Right cardiac atrium (tissue), 5 donors: Measurements from ENCODE around the gene TMEM59L. TPM values are rescaled to one million over a fixed set of nuclear protein-coding genes. Genes with fewer than 3 reads are reported as not detected.
A peak's percentile ranks its signal among the peaks of the same experiment; 100 is the strongest.

Source experiments
- ATAC-seq, 2 donors: fragments of 200-7000 bp; cut with Tn5 transposase; one replicate each; pipeline versions ENCODE4 v1.8.0 to v1.9.1; 2020; ENCODE audit warnings: moderate library complexity in 2 of 2, mild to moderate bottlenecking in 1 of 2
- DNase-seq, 3 donors: peaks; one replicate each; pipeline ENCODE4 v3.0.0-alpha.2; 2020
- H3K27ac ChIP-seq: one replicate; pipeline ENCODE4 v1.5.1; 2013; ENCODE audit warnings: mild to moderate bottlenecking, low read length, control low read depth, moderate library complexity
- H3K27me3 ChIP-seq: one replicate; pipeline ENCODE4 v1.6.1; 2013; ENCODE audit not compliant: control insufficient read depth, insufficient read depth
- H3K4me1 ChIP-seq: one replicate; pipeline ENCODE4 v1.6.1; 2013; ENCODE audit warnings: low read length; ENCODE audit not compliant: control insufficient read depth, insufficient read depth
- H3K4me3 ChIP-seq: one replicate; pipeline ENCODE4 v1.5.1; 2013; ENCODE audit warnings: low read length, control low read depth
- H3K9me3 ChIP-seq: one replicate; pipeline ENCODE4 v1.6.1; 2013; ENCODE audit warnings: low read length; ENCODE audit not compliant: control insufficient read depth
- WGBS: extraction: QIAGEN DNeasy Blood & Tissue Kit; methylation state at CpG from one replicate; pipeline ENCODE4 v1.1.7; 2013; 5-methylcytosine and 5-hydroxymethylcytosine counted together
- intact Hi-C, 4 donors: fragments of 100-400 bp; cut with DNase I; formaldehyde crosslinking; loops; one replicate each; pipeline versions ENCODE4 v1.11.0 to v1.14.0; 2022 to 2023
- polyA plus RNA-seq: library from polyadenylated mRNA; stranded (reverse); fragments of 200-250 nt; gene quantifications from one replicate; pipeline ENCODE4 v1.2.3, GENCODE V29; 2013
- total RNA-seq, 4 donors: library from RNA; stranded (reverse); fragmentation: NEBNext Ultra II Directional; extraction: Animal tissue kit (Norgen Biotek cat#: 25700); gene quantifications; one replicate each; pipeline ENCODE4 v1.2.1, GENCODE V29; 2021
- donor health status: healthy with polysubstance abuse.
- donor health status: DM: no; HTN: yes; CAD: no.
- donor health status: DM: no; HTN: no; CAD: no.
- donor health status: DM: no; HTN: yes; CAD: no; lungs with severe emphysema.
- donor health status: DM: yes; HTN: yes; CAD: no.

The TMEM59L gene
- total and polyA plus RNA-seq, 5 donors: 2.2 to 5.9 (median 4.7) TPM

- ATAC-seq (no peak), DNase-seq (no peak)
- H3K27ac ChIP-seq: no peak overlapping the region
- WGBS: 42% methylated on average over 3 of the region's 3 CpGs
- no peak overlapping the region for H3K4me3 ChIP-seq
- intact Hi-C loops: no loop called here
- no peaks in the 10 kb centered on the region for H3K27me3 ChIP-seq
- H3K4me1 ChIP-seq: no peaks in the 10 kb centered on the region
- H3K9me3 ChIP-seq: no peaks in the 10 kb centered on the region
These were observed 2.5 kb upstream of the TMEM59L start for GRCh38 chr19:18610245-18610555.

- H3K27me3 ChIP-seq: no peaks in the 10 kb centered on the region
- H3K9me3 ChIP-seq: no peaks in the 10 kb centered on the region
- H3K4me3 ChIP-seq: no peak overlapping the region
- DNase-seq: no peak
- H3K4me1 ChIP-seq: no peaks in the 10 kb centered on the region
- WGBS: 7% methylated on average over 45 of the region's 45 CpGs
- H3K27ac ChIP-seq: no peak overlapping the region
- no peak for ATAC-seq
- intact Hi-C loops: no loop called here
These were observed 1.9 kb upstream of the TMEM59L start for GRCh38 chr19:18610556-18611326.

- Histone ChIP-seq H3K4me3 (peak overlapping the region; percentile 4), H3K27me3 (no peaks in the 10 kb centered on the region), H3K4me1 (no peaks in the 10 kb centered on the region), H3K9me3 (no peaks in the 10 kb centered on the region), H3K27ac (no peak overlapping the region)
- 3% methylated on average over 62 of the region's 62 CpGs for WGBS
- DNase-seq: no peak
- intact Hi-C loops: no loop called here
- ATAC-seq: no peak
These were observed 1.2 kb upstream of the TMEM59L start for GRCh38 chr19:18611327-18612050.

GRCh38 chr19:18612051-18612771 is 459 bp upstream of the TMEM59L start:
- WGBS: 1% methylated on average over 30 of the region's 30 CpGs
- Histone ChIP-seq H3K4me1 (no peaks in the 10 kb centered on the region), H3K9me3 (no peaks in the 10 kb centered on the region), H3K4me3 (peak overlapping the region; percentile 28), H3K27ac (no peak overlapping the region), H3K27me3 (no peaks in the 10 kb centered on the region)
- intact Hi-C loops: no loop called here
- no peak for ATAC-seq
- no peak for DNase-seq

GRCh38 chr19:18613589-18614234 is 1.0 kb downstream of the TMEM59L start:
- no peaks in the 10 kb centered on the region for H3K9me3 ChIP-seq
- ATAC-seq (no peak), DNase-seq (no peak)
- no peak overlapping the region for H3K4me3 ChIP-seq
- H3K27ac ChIP-seq: no peak overlapping the region
- no peaks in the 10 kb centered on the region for H3K27me3 ChIP-seq
- intact Hi-C loops: no loop called here
- H3K4me1 ChIP-seq: no peaks in the 10 kb centered on the region
- WGBS: 43% methylated on average over 23 of the region's 23 CpGs

GRCh38 chr19:18616023-18616422 is 3.4 kb downstream of the TMEM59L start:
- H3K27ac ChIP-seq: no peak overlapping the region
- intact Hi-C loops: no loop called here
- no peak for ATAC-seq
- WGBS: 96% methylated on average over 3 of the region's 3 CpGs
- no peaks in the 10 kb centered on the region for H3K4me1 ChIP-seq
- no peak overlapping the region for H3K4me3 ChIP-seq
- H3K27me3 ChIP-seq: no peaks in the 10 kb centered on the region
- no peak for DNase-seq
- H3K9me3 ChIP-seq: no peaks in the 10 kb centered on the region

GRCh38 chr19:18617562-18617961 is 4.9 kb downstream of the TMEM59L start:
- Histone ChIP-seq H3K27me3 (no peaks in the 10 kb centered on the region), H3K4me1 (no peaks in the 10 kb centered on the region), H3K27ac (no peak overlapping the region), H3K4me3 (no peak overlapping the region), H3K9me3 (no peaks in the 10 kb centered on the region)
- intact Hi-C loops: no loop called here
- DNase-seq: no peak
- ATAC-seq: no peak

GRCh38 chr19:18618236-18618635 is 5.6 kb downstream of the TMEM59L start:
- no peak overlapping the region for H3K27ac ChIP-seq
- H3K27me3 ChIP-seq: no peaks in the 10 kb centered on the region
- 92% methylated on average over 13 of the region's 13 CpGs for WGBS
- no peaks in the 10 kb centered on the region for H3K9me3 ChIP-seq
- no peak for DNase-seq
- intact Hi-C loops: no loop called here
- ATAC-seq: no peak
- no peaks in the 10 kb centered on the region for H3K4me1 ChIP-seq
- H3K4me3 ChIP-seq: no peak overlapping the region

GRCh38 chr19:18620311-18620710 is 7.6 kb downstream of the TMEM59L start:
- no peaks in the 10 kb centered on the region for H3K27me3 ChIP-seq
- H3K4me1 ChIP-seq: no peaks in the 10 kb centered on the region
- intact Hi-C loops: no loop called here
- DNase-seq (no peak), ATAC-seq (no peak)
- 84% methylated on average over 10 of the region's 10 CpGs for WGBS
- H3K9me3 ChIP-seq: no peaks in the 10 kb centered on the region
- no peak overlapping the region for H3K4me3 ChIP-seq
- H3K27ac ChIP-seq: no peak overlapping the region

- H3K27me3 ChIP-seq: no peaks in the 10 kb centered on the region
These were observed 8.2 kb downstream of the TMEM59L start for GRCh38 chr19:18620902-18621301.

GRCh38 chr19:18626906-18627305 is 14.2 kb downstream of the TMEM59L start:
- WGBS: 71% methylated on average over 2 of the region's 2 CpGs

More at GRCh38 chr19:18620902-18621301, 8.2 kb downstream of the TMEM59L start:
- no peak for ATAC-seq
- DNase-seq: no peak
- no peak overlapping the region for H3K27ac ChIP-seq
- H3K4me1 ChIP-seq: no peaks in the 10 kb centered on the region
- WGBS: 89% methylated on average over 7 of the region's 7 CpGs
- intact Hi-C loops: no loop called here
- no peak overlapping the region for H3K4me3 ChIP-seq
- H3K9me3 ChIP-seq: no peaks in the 10 kb centered on the region

More at GRCh38 chr19:18626906-18627305, 14.2 kb downstream of the TMEM59L start:
- no peaks in the 10 kb centered on the region for H3K4me1 ChIP-seq
- ATAC-seq (no peak), DNase-seq (no peak)
- no peak overlapping the region for H3K4me3 ChIP-seq
- no peaks in the 10 kb centered on the region for H3K27me3 ChIP-seq
- H3K9me3 ChIP-seq: no peaks in the 10 kb centered on the region
- intact Hi-C loops: no loop called here
- H3K27ac ChIP-seq: no peak overlapping the region
